H1 (cell line): ENCODE measurements around the gene CPNE8. TPM values are rescaled to one million over a fixed set of nuclear protein-coding genes. Genes with fewer than 3 reads are reported as not detected.

ENCODE experiments used
- CTCF ChIA-PET: fragments of 300-600 bp; sonication (Branson Sonifier 250); formaldehyde crosslinking; loops from one replicate; lab custom pipeline; 2021; ENCODE audit not compliant: partially characterized antibody; lab: Charles Lee
- POLR2A ChIA-PET: fragments of 300-600 bp; sonication (Branson Sonifier 250); formaldehyde crosslinking; loops from one replicate; lab custom pipeline; 2021; ENCODE audit warnings: inconsistent platforms; ENCODE audit not compliant: partially characterized antibody; lab: Charles Lee
- DNase-seq, 2 experiments: peaks; one replicate each; pipeline versions ENCODE4 v3.0.0 to v3.0.0-alpha.2; 2010 to 2022; ENCODE audit warnings: low spot score in 2 of 2, low read depth in 1 of 2, mixed read lengths in 1 of 2
- FAIRE-seq: peaks from 2 replicates; lab custom pipeline; 2011; peaks lifted over from hg19 to GRCh38; lab: Jason Lieb, UNC
- H2AFZ ChIP-seq: 2 replicates; pipeline ENCODE4 v1.8.1; 2012; ENCODE audit warnings: low read length, inconsistent platforms
- H2AK5ac ChIP-seq: 2 replicates; pipeline ENCODE4 v1.6.1; 2013; ENCODE audit warnings: low read depth, low read length
- H2BK120ac ChIP-seq: replicated peaks from 2 replicates; pipeline ENCODE3; 2013; ENCODE audit warnings: low read depth, low read length, inconsistent platforms
- H2BK12ac ChIP-seq: 2 replicates; pipeline ENCODE4 v1.6.1; 2013; ENCODE audit warnings: low read depth, low read length
- H2BK15ac ChIP-seq: 2 replicates; pipeline ENCODE4 v1.6.1; 2013; ENCODE audit warnings: low read length
- H2BK20ac ChIP-seq: 2 replicates; pipeline ENCODE4 v1.6.1; 2013; ENCODE audit warnings: low read length
- H2BK5ac ChIP-seq: 2 replicates; pipeline ENCODE4 v1.6.1; 2013; ENCODE audit warnings: low read depth, low read length
- H3K14ac ChIP-seq: 2 replicates; pipeline ENCODE4 v1.6.1; 2013; ENCODE audit warnings: inconsistent platforms; ENCODE audit not compliant: insufficient read length
- H3K18ac ChIP-seq: 2 replicates; pipeline ENCODE4 v1.6.1; 2013; ENCODE audit warnings: low read length; ENCODE audit errors: extremely low read depth
- H3K23ac ChIP-seq: 2 replicates; pipeline ENCODE4 v1.6.1; 2013; ENCODE audit warnings: inconsistent platforms; ENCODE audit not compliant: insufficient read length
- H3K23me2 ChIP-seq: 2 replicates; pipeline ENCODE4 v1.6.1; 2013; ENCODE audit warnings: low read depth, low read length
- H3K27ac ChIP-seq: 2 replicates; pipeline ENCODE4 v1.6.1; 2011; ENCODE audit warnings: low read depth, low read length, inconsistent platforms
- H3K27me3 ChIP-seq, 4 experiments: replicated peaks in 1 of 4; 1 replicate in 1 of 4; 2 replicates in 3 of 4; pipeline versions ENCODE4 v1.6.1 to v1.8.1; 2011 to 2013; ENCODE audit warnings: low read length in 3 of 4, mild to moderate bottlenecking in 3 of 4, inconsistent platforms in 2 of 4, mixed read lengths in 2 of 4, moderate library complexity in 1 of 4; ENCODE audit not compliant: control insufficient read depth in 3 of 4, insufficient read depth in 3 of 4; ENCODE audit errors: extremely low read depth in 1 of 4
- H3K36me3 ChIP-seq, 4 experiments: 2 replicates each; pipeline versions ENCODE4 v1.6.1 to v1.8.1; 2011 to 2013; ENCODE audit warnings: mild to moderate bottlenecking in 4 of 4, low read length in 3 of 4, moderate library complexity in 2 of 4, control low read depth in 1 of 4, inconsistent platforms in 1 of 4; ENCODE audit not compliant: insufficient read depth in 4 of 4, control insufficient read depth in 2 of 4
- H3K4ac ChIP-seq: replicated peaks from 2 replicates; pipeline ENCODE3; 2013; ENCODE audit warnings: low read length, low read depth, mixed read lengths, inconsistent platforms; ENCODE audit not compliant: insufficient read length
- H3K4me1 ChIP-seq, 4 experiments: replicated peaks in 1 of 4; 1 replicate in 1 of 4; 2 replicates in 3 of 4; pipeline versions ENCODE4 v1.6.1 to v1.8.1; 2011 to 2013; ENCODE audit warnings: low read length in 3 of 4, inconsistent platforms in 2 of 4, mixed read lengths in 1 of 4; ENCODE audit not compliant: insufficient read depth in 4 of 4, control insufficient read depth in 3 of 4
- H3K4me2 ChIP-seq, 2 experiments: 2 replicates each; pipeline versions ENCODE4 v1.6.1 to v1.8.1; 2011 to 2013; ENCODE audit warnings: low read depth in 2 of 2, low read length in 2 of 2, control low read depth in 1 of 2, inconsistent platforms in 1 of 2, mild to moderate bottlenecking in 1 of 2; ENCODE audit not compliant: insufficient read depth in 1 of 2
- H3K4me3 ChIP-seq, 4 experiments: fragments of 200-600, 300-600 bp in 1 of 4; sonication (generic), shearing (Covaris generic), sonication (Bioruptor Twin) in 1 of 4; 2 replicates each; pipeline versions ENCODE4 v1.5.1 to v1.8.1; 2011 to 2016; ENCODE audit warnings: low read length in 4 of 4, low read depth in 3 of 4, control low read depth in 2 of 4, inconsistent platforms in 2 of 4, mild to moderate bottlenecking in 2 of 4, mixed read lengths in 1 of 4, moderate library complexity in 1 of 4; ENCODE audit not compliant: insufficient read depth in 2 of 4; ENCODE audit errors: extremely low read depth in 1 of 4
- H3K56ac ChIP-seq: replicated peaks from 2 replicates; pipeline ENCODE3; 2013; ENCODE audit warnings: low read depth, mild to moderate bottlenecking, mixed read lengths, low read length, inconsistent platforms; ENCODE audit not compliant: insufficient read length
- H3K79me1 ChIP-seq: 2 replicates; pipeline ENCODE4 v1.6.1; 2013; ENCODE audit warnings: low read depth, low read length, control low read depth
- H3K79me2 ChIP-seq, 2 experiments: 2 replicates each; pipeline versions ENCODE4 v1.6.1 to v1.8.1; 2012 to 2013; ENCODE audit warnings: low read length in 2 of 2, mild to moderate bottlenecking in 2 of 2, inconsistent platforms in 1 of 2; ENCODE audit not compliant: insufficient read depth in 2 of 2, control insufficient read depth in 1 of 2
- H3K9ac ChIP-seq, 4 experiments: replicated peaks in 1 of 4; 1 replicate in 1 of 4; 2 replicates in 3 of 4; pipeline versions ENCODE4 v1.6.1 to v1.8.1; 2011 to 2013; ENCODE audit warnings: low read depth in 3 of 4, low read length in 3 of 4, control low read depth in 2 of 4, mild to moderate bottlenecking in 2 of 4, moderate library complexity in 2 of 4, inconsistent platforms in 1 of 4; ENCODE audit errors: extremely low read depth in 1 of 4
- H3K9me3 ChIP-seq, 2 experiments: 2 replicates each; pipeline versions ENCODE4 v1.6.1 to v1.8.1; 2012 to 2013; ENCODE audit warnings: mild to moderate bottlenecking in 2 of 2, moderate library complexity in 2 of 2, control low read depth in 1 of 2, inconsistent platforms in 1 of 2, low read depth in 1 of 2, low read length in 1 of 2, mixed read lengths in 1 of 2; ENCODE audit not compliant: insufficient read depth in 2 of 2
- H4K20me1 ChIP-seq, 2 experiments: replicated peaks in 1 of 2; 2 replicates each; pipeline versions ENCODE3 to v1.8.1; 2011 to 2013; ENCODE audit warnings: inconsistent platforms in 2 of 2, low read length in 2 of 2, mild to moderate bottlenecking in 1 of 2; ENCODE audit not compliant: insufficient read depth in 2 of 2, control insufficient read depth in 1 of 2
- H4K5ac ChIP-seq: 2 replicates; pipeline ENCODE4 v1.6.1; 2013; ENCODE audit warnings: low read length, low read depth, mixed read lengths, inconsistent platforms; ENCODE audit not compliant: insufficient read length
- H4K8ac ChIP-seq: 2 replicates; pipeline ENCODE4 v1.8.0; 2013; ENCODE audit warnings: mild to moderate bottlenecking, moderate library complexity, low read length, inconsistent platforms; ENCODE audit not compliant: insufficient read depth; ENCODE audit errors: extremely low read depth
- H4K91ac ChIP-seq: replicated peaks from 2 replicates; pipeline ENCODE3; 2013; ENCODE audit warnings: low read length, mixed read lengths, inconsistent platforms; ENCODE audit not compliant: insufficient read length
- ASH2L ChIP-seq: fragments of 200-600, 300-600 bp; sonication (generic); IDR thresholded peaks from one replicate; pipeline ENCODE4 v1.7.1; 2017; ENCODE audit warnings: low read length
- BRCA1 ChIP-seq: IDR thresholded peaks from 2 replicates; pipeline ENCODE4 v1.6.1; 2012; ENCODE audit warnings: low read depth, low read length, improper control_type of control experiment
- HDAC2 ChIP-seq, 2 experiments: fragments of 300-600 bp in 1 of 2; sonication (generic) in 1 of 2; IDR thresholded peaks; 2 replicates each; pipeline ENCODE4 v1.6.1; 2011 to 2012; ENCODE audit warnings: low read depth in 2 of 2, low read length in 2 of 2, mild to moderate bottlenecking in 2 of 2, moderate library complexity in 2 of 2, borderline replicate concordance in 1 of 2, inconsistent platforms in 1 of 2
- KDM1A ChIP-seq: fragments of 200-600, 300-600 bp; sonication (generic); IDR thresholded peaks from 2 replicates; pipeline ENCODE4 v1.7.1; 2016; ENCODE audit warnings: mild to moderate bottlenecking, low read length, borderline replicate concordance
- KDM4A ChIP-seq: IDR thresholded peaks from one replicate; pipeline ENCODE4 v1.7.1; 2012; ENCODE audit warnings: low read depth, mild to moderate bottlenecking, moderate library complexity, low read length, inconsistent platforms; ENCODE audit not compliant: severe bottlenecking
- MAX ChIP-seq: IDR thresholded peaks from 2 replicates; pipeline ENCODE4 v1.6.1; 2012; ENCODE audit warnings: inconsistent platforms
- POLR2AphosphoS5 ChIP-seq: IDR thresholded peaks from 2 replicates; pipeline ENCODE4 v1.6.1; 2011; ENCODE audit warnings: low read depth, low read length
- WGBS, 2 experiments: shearing (Covaris generic) in 1 of 2; methylation state at CpG; one replicate each; pipeline versions ENCODE4 v1.1.6 to v1.1.7; 2013 to 2015; ENCODE audit warnings: low lambda C conversion rate in 2 of 2, mixed read lengths in 2 of 2, inconsistent platforms in 1 of 2, low coverage in 1 of 2, missing lambda C conversion rate in 1 of 2; ENCODE audit not compliant: insufficient replicate concordance in 2 of 2, insufficient coverage in 1 of 2, insufficient read length in 1 of 2; ENCODE audit errors: extremely low coverage in 1 of 2, missing lambda C conversion rate in 1 of 2; 5-methylcytosine and 5-hydroxymethylcytosine counted together
- long read RNA-seq, 2 experiments: library from RNA in 1 of 2; library from capped mRNA in 1 of 2; stranded (forward); transcript quantifications; one replicate each; pipeline ENCODE4 v2.0.0, GENCODE V29; 2021; ENCODE audit warnings: inconsistent platforms in 1 of 2
- polyA minus RNA-seq, 3 experiments: library from RNA; depleted of rRNA, polyadenylated mRNA; stranded (reverse); fragments of >200 nt; gene quantifications; 1 replicate in 2 of 3; 2 replicates in 1 of 3; pipeline ENCODE4 v1.2.3, GENCODE V29; 2011
- polyA plus RNA-seq, 7 experiments: library from polyadenylated mRNA; depleted of rRNA in 3 of 7; stranded (reverse) in 5 of 7; unstranded in 2 of 7; fragments of >200 nt in 5 of 7; fragments of 200-250 nt in 2 of 7; gene quantifications; 1 replicate in 5 of 7; 2 replicates in 1 of 7; 4 replicates in 1 of 7; pipeline versions ENCODE4 v1.2.1 to v1.2.3, GENCODE V29; 2011 to 2013; ENCODE audit warnings: missing spikeins in 2 of 7, mixed read lengths in 2 of 7
- total RNA-seq: library from RNA; stranded (reverse); fragmentation: NEBNext Ultra II Directional; extraction: Animal tissue kit (Norgen Biotek cat#: 25700); gene quantifications from 2 replicates; pipeline ENCODE4 v1.2.1, GENCODE V29; 2021

CPNE8 gene
- total RNA-seq (6.8 and 7.4 TPM in 2 replicates), polyA plus RNA-seq (2011; rRNA removed) (1.5 and 2.5 TPM in 2 replicates), polyA minus RNA-seq (2011; rRNA and poly(A)+ RNA removed) (2.9 and 7.2 TPM in 2 replicates)
- polyA plus RNA-seq (2011; cell fraction: cytosol; rRNA removed): 2.7 TPM
- polyA plus RNA-seq (2011; cell fraction: nucleus; rRNA removed): 4.4 TPM
- 1.7 to 5.3 TPM (median 2.8 TPM) in 4 replicates for polyA plus RNA-seq (2012, experiment 1 of 2)
- 0.24 TPM for polyA plus RNA-seq (2012, experiment 2 of 2)
- 3.3 TPM for polyA plus RNA-seq (2013, experiment 1 of 2)
- polyA plus RNA-seq (2013, experiment 2 of 2): 3.3 TPM
- 2.6 TPM for polyA minus RNA-seq (2011; cell fraction: cytosol; rRNA and poly(A)+ RNA removed)
- polyA minus RNA-seq (2011; cell fraction: nucleus; rRNA and poly(A)+ RNA removed): 19.7 TPM
- long read RNA-seq, experiment 1, partial matches to known transcripts: 1 of 3 reads
- long read RNA-seq, experiment 1, other reads (novel, unspliced or antisense): 2 of 3 reads
- long read RNA-seq, experiment 2, partial matches to known transcripts: 0 of 3 reads
- long read RNA-seq, experiment 2, other reads (novel, unspliced or antisense): 2 of 3 reads

GRCh38 chr12:38905480-38906351 is at the start of gene CPNE8:
Gene CPNE8, minus strand, starts transcription at chr12:38905591. Its CDS starts 57 bp downstream, at chr12:38905534.
- H3K27me3 ChIP-seq: peaks cover 0 to 10% (median 4%) of the 10 kb centered on the region in 4 experiments; a peak in 4 of 7 replicates
- 1% methylated on average over 46 of the region's 54 CpGs; no CpG with 5 or more reads in 1 of the 2 experiments for WGBS, 2 experiments
- H4K8ac ChIP-seq: peak within 1 kb of the TSS; percentile 90
- peak within 1 kb of the TSS; percentile 27 to 50 (median 42); a peak in 6 of 7 replicates for H3K9ac ChIP-seq
- no peak for FAIRE-seq
- H3K14ac ChIP-seq: no peak within 1 kb of the TSS
- H2BK120ac ChIP-seq: peak within 1 kb of the TSS; percentile 5
- H3K79me1 ChIP-seq: no peaks in the 10 kb centered on the region
- peak within 1 kb of the TSS; percentile 81 for H3K4ac ChIP-seq
- peak within 1 kb of the TSS; percentile 77 to 92 for H3K4me2 ChIP-seq
- H3K27ac ChIP-seq: no peak within 1 kb of the TSS
- peak within 1 kb of the TSS; percentile 39; the same call in 1 of the 2 replicates for H2BK12ac ChIP-seq
- H3K18ac ChIP-seq: peak within 1 kb of the TSS; percentile 92
- DNase-seq: no peak
- peaks cover 0 to 4% of the 10 kb centered on the region in 2 experiments; a peak in 1 of 4 replicates for H3K79me2 ChIP-seq
- peaks cover 0 to 2% (median 0%) of the 10 kb centered on the region in 4 experiments; a peak in 1 of 7 replicates for H3K4me1 ChIP-seq
- no peak within 1 kb of the TSS for H4K5ac ChIP-seq
- no peak within 1 kb of the TSS for H3K23ac ChIP-seq
- H2BK20ac ChIP-seq: no peak within 1 kb of the TSS; the same call in 1 of the 2 replicates
- peak within 1 kb of the TSS; percentile 88; the same call in 1 of the 2 replicates for H2BK15ac ChIP-seq
- CTCF ChIA-PET: interaction anchor here (0.6 to 2.7 kb wide), 27 partner anchors 10 to 370 kb away, joined by 3 to 18 read pairs (median 4); no protein-coding TSS in a partner anchor
- peak within 1 kb of the TSS; percentile 66; the same call in 1 of the 2 replicates for H2BK5ac ChIP-seq
- no peak within 1 kb of the TSS for H2AK5ac ChIP-seq
- no peaks in the 10 kb centered on the region for H3K36me3 ChIP-seq
- H3K56ac ChIP-seq: peak within 1 kb of the TSS; percentile 74
- peak within 1 kb of the TSS; percentile 99 for H2AFZ ChIP-seq
- POLR2A ChIA-PET: interaction anchor here (1.2 to 2.9 kb wide), 4 partner anchors 10 to 18 kb away, joined by 3 to 9 read pairs (median 4); no protein-coding TSS in a partner anchor
- no peaks in the 10 kb centered on the region for H4K20me1 ChIP-seq
- peaks cover 15% of the 10 kb centered on the region for H3K23me2 ChIP-seq
- peak within 1 kb of the TSS; percentile 96 for H4K91ac ChIP-seq
- H3K4me3 ChIP-seq: peak within 1 kb of the TSS; percentile 63 to 75 (median 72)
- H3K9me3 ChIP-seq: no peaks in the 10 kb centered on the region
- TF ChIP-seq BRCA1 (no peak), MAX (peak; percentile 67; the same call in 1 of the 2 replicates), KDM1A (peak; percentile 54; the same call in 1 of the 2 replicates), KDM4A (peak; percentile 96), POLR2AphosphoS5 (no peak), HDAC2 (IDR thresholded peaks at IDR 0.05; ENCODE audit: borderline replicate concordance in 1 of 2, low read depth in 2 of 2, low read length in 2 of 2) (0 out of 4 replicates have a peak, but pooled peaks of 1 of the 2 experiments have one; percentile 21), ASH2L (peak; percentile 20)
